ENCODE measurements around the gene OSBPL8.

Gene OSBPL8

DNA sequence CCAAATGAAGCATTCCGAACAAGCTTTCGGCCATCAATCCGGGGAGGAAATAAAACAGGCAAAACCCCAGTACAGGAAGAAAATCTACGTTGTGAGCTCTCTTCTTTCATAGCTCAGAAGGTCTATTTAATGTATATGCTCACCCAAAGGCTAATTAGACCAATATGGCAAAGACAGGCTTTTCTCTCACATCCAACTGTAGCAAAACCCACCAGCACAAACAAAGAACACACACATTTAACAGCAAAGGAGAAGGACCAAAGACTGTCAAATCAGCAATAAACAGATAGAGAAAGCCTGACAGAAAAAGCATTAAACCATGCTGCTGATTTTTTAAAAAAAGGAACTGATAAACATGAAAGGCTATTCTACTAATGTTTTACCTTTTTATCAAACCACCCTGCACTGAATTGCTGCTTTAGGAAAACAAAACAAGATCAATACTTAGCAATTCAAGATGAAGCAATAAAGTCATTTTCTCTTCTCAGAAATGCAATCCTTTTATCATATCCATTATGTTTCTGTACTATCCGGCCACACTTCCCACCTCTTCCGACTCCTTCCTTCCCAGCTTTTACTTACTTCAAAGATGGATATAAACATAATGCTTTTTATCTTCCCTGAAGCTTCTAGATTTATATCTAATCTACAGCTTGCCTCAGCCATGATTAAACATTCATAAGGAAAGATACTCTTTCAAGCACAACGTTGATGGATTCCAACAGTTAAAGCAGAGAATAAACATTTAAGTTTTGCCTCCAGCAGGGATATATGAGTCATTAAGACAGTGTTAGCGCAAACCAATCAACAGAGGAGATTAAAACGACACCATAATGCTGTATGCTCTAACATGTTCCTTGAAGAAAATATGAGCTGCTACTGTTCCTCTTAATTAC is 136.8 kb downstream of the OSBPL8 start (continued):
- TF ChIP-seq, protein P1, sequence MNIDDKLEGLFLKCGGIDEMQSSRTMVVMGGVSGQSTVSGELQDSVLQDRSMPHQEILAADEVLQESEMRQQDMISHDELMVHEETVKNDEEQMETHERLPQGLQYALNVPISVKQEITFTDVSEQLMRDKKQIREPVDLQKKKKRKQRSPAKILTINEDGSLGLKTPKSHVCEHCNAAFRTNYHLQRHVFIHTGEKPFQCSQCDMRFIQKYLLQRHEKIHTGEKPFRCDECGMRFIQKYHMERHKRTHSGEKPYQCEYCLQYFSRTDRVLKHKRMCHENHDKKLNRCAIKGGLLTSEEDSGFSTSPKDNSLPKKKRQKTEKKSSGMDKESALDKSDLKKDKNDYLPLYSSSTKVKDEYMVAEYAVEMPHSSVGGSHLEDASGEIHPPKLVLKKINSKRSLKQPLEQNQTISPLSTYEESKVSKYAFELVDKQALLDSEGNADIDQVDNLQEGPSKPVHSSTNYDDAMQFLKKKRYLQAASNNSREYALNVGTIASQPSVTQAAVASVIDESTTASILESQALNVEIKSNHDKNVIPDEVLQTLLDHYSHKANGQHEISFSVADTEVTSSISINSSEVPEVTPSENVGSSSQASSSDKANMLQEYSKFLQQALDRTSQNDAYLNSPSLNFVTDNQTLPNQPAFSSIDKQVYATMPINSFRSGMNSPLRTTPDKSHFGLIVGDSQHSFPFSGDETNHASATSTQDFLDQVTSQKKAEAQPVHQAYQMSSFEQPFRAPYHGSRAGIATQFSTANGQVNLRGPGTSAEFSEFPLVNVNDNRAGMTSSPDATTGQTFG (tag by site-specific recombination; IDR thresholded peaks at IDR 0.05; ENCODE audit: borderline replicate concordance): no peak
- TF ChIP-seq KLF10 (tag by site-specific recombination; IDR thresholded peaks at IDR 0.05): no peak
- TF ChIP-seq, protein P2, sequence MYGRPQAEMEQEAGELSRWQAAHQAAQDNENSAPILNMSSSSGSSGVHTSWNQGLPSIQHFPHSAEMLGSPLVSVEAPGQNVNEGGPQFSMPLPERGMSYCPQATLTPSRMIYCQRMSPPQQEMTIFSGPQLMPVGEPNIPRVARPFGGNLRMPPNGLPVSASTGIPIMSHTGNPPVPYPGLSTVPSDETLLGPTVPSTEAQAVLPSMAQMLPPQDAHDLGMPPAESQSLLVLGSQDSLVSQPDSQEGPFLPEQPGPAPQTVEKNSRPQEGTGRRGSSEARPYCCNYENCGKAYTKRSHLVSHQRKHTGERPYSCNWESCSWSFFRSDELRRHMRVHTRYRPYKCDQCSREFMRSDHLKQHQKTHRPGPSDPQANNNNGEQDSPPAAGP (tag by site-specific recombination; IDR thresholded peaks at IDR 0.05): no peak
- TF ChIP-seq, protein P3, sequence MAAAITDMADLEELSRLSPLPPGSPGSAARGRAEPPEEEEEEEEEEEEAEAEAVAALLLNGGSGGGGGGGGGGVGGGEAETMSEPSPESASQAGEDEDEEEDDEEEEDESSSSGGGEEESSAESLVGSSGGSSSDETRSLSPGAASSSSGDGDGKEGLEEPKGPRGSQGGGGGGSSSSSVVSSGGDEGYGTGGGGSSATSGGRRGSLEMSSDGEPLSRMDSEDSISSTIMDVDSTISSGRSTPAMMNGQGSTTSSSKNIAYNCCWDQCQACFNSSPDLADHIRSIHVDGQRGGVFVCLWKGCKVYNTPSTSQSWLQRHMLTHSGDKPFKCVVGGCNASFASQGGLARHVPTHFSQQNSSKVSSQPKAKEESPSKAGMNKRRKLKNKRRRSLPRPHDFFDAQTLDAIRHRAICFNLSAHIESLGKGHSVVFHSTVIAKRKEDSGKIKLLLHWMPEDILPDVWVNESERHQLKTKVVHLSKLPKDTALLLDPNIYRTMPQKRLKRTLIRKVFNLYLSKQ (tag by site-specific recombination; IDR thresholded peaks at IDR 0.05; ENCODE audit: borderline replicate concordance): no peak
- TF ChIP-seq GLIS1 (tag by site-specific recombination; IDR thresholded peaks at IDR 0.05): peak; percentile 81
- TF ChIP-seq ZNF843 (tag by site-specific recombination; IDR thresholded peaks at IDR 0.05): peak; percentile 61; the same call in 1 of the 2 replicates
- peak; percentile 69 for TF ChIP-seq ZBTB17 (tag by site-specific recombination; IDR thresholded peaks at IDR 0.05)
- 0 out of 2 replicates have a peak, but pooled peaks have one; percentile 39 for TF ChIP-seq OVOL3 (tag by site-specific recombination; IDR thresholded peaks at IDR 0.05)
- TF ChIP-seq, protein P4, sequence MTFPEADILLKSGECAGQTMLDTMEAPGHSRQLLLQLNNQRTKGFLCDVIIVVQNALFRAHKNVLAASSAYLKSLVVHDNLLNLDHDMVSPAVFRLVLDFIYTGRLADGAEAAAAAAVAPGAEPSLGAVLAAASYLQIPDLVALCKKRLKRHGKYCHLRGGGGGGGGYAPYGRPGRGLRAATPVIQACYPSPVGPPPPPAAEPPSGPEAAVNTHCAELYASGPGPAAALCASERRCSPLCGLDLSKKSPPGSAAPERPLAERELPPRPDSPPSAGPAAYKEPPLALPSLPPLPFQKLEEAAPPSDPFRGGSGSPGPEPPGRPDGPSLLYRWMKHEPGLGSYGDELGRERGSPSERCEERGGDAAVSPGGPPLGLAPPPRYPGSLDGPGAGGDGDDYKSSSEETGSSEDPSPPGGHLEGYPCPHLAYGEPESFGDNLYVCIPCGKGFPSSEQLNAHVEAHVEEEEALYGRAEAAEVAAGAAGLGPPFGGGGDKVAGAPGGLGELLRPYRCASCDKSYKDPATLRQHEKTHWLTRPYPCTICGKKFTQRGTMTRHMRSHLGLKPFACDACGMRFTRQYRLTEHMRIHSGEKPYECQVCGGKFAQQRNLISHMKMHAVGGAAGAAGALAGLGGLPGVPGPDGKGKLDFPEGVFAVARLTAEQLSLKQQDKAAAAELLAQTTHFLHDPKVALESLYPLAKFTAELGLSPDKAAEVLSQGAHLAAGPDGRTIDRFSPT (tag by site-specific recombination; IDR thresholded peaks at IDR 0.05): no peak
- TF ChIP-seq ZNF626 (tag by site-specific recombination; IDR thresholded peaks at IDR 0.05): no peak
- no peak for TF ChIP-seq SCRT1 (tag by site-specific recombination; IDR thresholded peaks at IDR 0.05; ENCODE audit: borderline replicate concordance)
- 0 out of 2 replicates have a peak, but pooled peaks have one; percentile 65 for TF ChIP-seq TRIM28 (IDR thresholded peaks at IDR 0.05; ENCODE audit: borderline replicate concordance, low read length)
- TF ChIP-seq FEZF1 (tag by site-specific recombination; IDR thresholded peaks at IDR 0.05): peak; percentile 6; the same call in 1 of the 2 replicates
- no peak for TF ChIP-seq ZNF544 (tag by site-specific recombination; IDR thresholded peaks at IDR 0.05)
- no peak for TF ChIP-seq ZNF664 (tag by site-specific recombination; IDR thresholded peaks at IDR 0.05)
- TF ChIP-seq ZNF416 (tag by site-specific recombination; IDR thresholded peaks at IDR 0.05): no peak
- no peak for TF ChIP-seq ZNF350 (tag by site-specific recombination; IDR thresholded peaks at IDR 0.05)
- TF ChIP-seq ZFP41 (tag by site-specific recombination; IDR thresholded peaks at IDR 0.05; ENCODE audit: borderline replicate concordance): no peak
- TF ChIP-seq ZNF184 (tag by site-specific recombination; IDR thresholded peaks at IDR 0.05): no peak; the same call in 1 of the 2 replicates
- TF ChIP-seq KLF16 (tag by site-specific recombination; IDR thresholded peaks at IDR 0.05): no peak
- no peak for TF ChIP-seq SP2 (tag by site-specific recombination; IDR thresholded peaks at IDR 0.05)
- TF ChIP-seq ZNF677 (tag by site-specific recombination; IDR thresholded peaks at IDR 0.05): no peak
- TF ChIP-seq, protein P5, sequence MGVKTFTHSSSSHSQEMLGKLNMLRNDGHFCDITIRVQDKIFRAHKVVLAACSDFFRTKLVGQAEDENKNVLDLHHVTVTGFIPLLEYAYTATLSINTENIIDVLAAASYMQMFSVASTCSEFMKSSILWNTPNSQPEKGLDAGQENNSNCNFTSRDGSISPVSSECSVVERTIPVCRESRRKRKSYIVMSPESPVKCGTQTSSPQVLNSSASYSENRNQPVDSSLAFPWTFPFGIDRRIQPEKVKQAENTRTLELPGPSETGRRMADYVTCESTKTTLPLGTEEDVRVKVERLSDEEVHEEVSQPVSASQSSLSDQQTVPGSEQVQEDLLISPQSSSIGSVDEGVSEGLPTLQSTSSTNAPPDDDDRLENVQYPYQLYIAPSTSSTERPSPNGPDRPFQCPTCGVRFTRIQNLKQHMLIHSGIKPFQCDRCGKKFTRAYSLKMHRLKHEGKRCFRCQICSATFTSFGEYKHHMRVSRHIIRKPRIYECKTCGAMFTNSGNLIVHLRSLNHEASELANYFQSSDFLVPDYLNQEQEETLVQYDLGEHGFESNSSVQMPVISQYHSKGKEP (tag by site-specific recombination; IDR thresholded peaks at IDR 0.05): peak; percentile 34; the same call in 1 of the 2 replicates
- no peak for TF ChIP-seq ZNF423 (tag by site-specific recombination; IDR thresholded peaks at IDR 0.05)
- TF ChIP-seq TCF7L2 (IDR thresholded peaks at IDR 0.05; ENCODE audit: borderline replicate concordance, low read depth, low read length): peak; percentile 89
- 0 out of 2 replicates have a peak, but pooled peaks have one; percentile 44 for TF ChIP-seq ZXDB (tag by site-specific recombination; IDR thresholded peaks at IDR 0.05)
- TF ChIP-seq, protein P6, sequence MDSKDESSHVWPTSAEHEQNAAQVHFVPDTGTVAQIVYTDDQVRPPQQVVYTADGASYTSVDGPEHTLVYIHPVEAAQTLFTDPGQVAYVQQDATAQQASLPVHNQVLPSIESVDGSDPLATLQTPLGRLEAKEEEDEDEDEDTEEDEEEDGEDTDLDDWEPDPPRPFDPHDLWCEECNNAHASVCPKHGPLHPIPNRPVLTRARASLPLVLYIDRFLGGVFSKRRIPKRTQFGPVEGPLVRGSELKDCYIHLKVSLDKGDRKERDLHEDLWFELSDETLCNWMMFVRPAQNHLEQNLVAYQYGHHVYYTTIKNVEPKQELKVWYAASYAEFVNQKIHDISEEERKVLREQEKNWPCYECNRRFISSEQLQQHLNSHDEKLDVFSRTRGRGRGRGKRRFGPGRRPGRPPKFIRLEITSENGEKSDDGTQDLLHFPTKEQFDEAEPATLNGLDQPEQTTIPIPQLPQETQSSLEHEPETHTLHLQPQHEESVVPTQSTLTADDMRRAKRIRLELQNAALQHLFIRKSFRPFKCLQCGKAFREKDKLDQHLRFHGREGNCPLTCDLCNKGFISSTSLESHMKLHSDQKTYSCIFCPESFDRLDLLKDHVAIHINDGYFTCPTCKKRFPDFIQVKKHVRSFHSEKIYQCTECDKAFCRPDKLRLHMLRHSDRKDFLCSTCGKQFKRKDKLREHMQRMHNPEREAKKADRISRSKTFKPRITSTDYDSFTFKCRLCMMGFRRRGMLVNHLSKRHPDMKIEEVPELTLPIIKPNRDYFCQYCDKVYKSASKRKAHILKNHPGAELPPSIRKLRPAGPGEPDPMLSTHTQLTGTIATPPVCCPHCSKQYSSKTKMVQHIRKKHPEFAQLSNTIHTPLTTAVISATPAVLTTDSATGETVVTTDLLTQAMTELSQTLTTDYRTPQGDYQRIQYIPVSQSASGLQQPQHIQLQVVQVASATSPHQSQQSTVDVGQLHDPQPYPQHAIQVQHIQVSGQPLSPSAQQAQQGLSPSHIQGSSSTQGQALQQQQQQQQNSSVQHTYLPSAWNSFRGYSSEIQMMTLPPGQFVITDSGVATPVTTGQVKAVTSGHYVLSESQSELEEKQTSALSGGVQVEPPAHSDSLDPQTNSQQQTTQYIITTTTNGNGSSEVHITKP (tag by site-specific recombination; IDR thresholded peaks at IDR 0.05): peak; percentile 53

Data from HEK293 (cell line).